ACHN (cell line): ENCODE results near the gene LSP1.

ENCODE experiments used
- DNase-seq: peaks from one replicate; pipeline ENCODE4 v3.0.0-alpha.2; 2015
- in situ Hi-C: cut with HindIII; loops from 2 replicates; pipeline ENCODE4 v1.10.0; 2017; ENCODE audit warnings: low sequenced_read_pairs, low pct_ligation_motif_present, low pct_unique_long_range_greater_than_20kb

Gene LSP1

GRCh38 chr11:1845095-1845429 lies 7.8 kb upstream of the LSP1 start:
- in situ Hi-C loops: no loop called here

GRCh38 chr11:1845561-1846452 lies 7.1 kb upstream of the LSP1 start:
- no peak for DNase-seq
- in situ Hi-C loops: no loop called here

More at GRCh38 chr11:1845095-1845429, 7.8 kb upstream of the LSP1 start:
- no peak for DNase-seq

- in situ Hi-C loops: no loop called here
- DNase-seq: no peak
Measured at GRCh38 chr11:1846453-1846932, 6.4 kb upstream of the LSP1 start.

GRCh38 chr11:1847006-1847735 lies 5.7 kb upstream of the LSP1 start:
- in situ Hi-C loops: no loop called here

GRCh38 chr11:1847926-1848639 lies 4.8 kb upstream of the LSP1 start:
- in situ Hi-C loops: no loop called here
- DNase-seq: no peak

More at GRCh38 chr11:1847006-1847735, 5.7 kb upstream of the LSP1 start:
- no peak for DNase-seq

- in situ Hi-C loops: no loop called here
- no peak for DNase-seq
Measured at GRCh38 chr11:1848640-1849430, 4.0 kb upstream of the LSP1 start.

GRCh38 chr11:1851468-1852180 lies 1.3 kb upstream of the LSP1 start:
- DNase-seq: no peak
- in situ Hi-C loops: no loop called here

GRCh38 chr11:1852271-1852876 lies 510 bp upstream of the LSP1 start:
- in situ Hi-C loops: no loop called here
- DNase-seq: no peak

GRCh38 chr11:1853376-1854131 lies 670 bp downstream of the LSP1 start:
- in situ Hi-C loops: no loop called here

GRCh38 chr11:1854132-1854948 lies 1.5 kb downstream of the LSP1 start:
- in situ Hi-C loops: no loop called here
- no peak for DNase-seq

More at GRCh38 chr11:1853376-1854131, 670 bp downstream of the LSP1 start:
- DNase-seq: no peak

- in situ Hi-C loops: no loop called here
- no peak for DNase-seq
Measured at GRCh38 chr11:1854949-1855885, 2.3 kb downstream of the LSP1 start.

GRCh38 chr11:1855886-1856265 lies 3.0 kb downstream of the LSP1 start:
- in situ Hi-C loops: no loop called here
- no peak for DNase-seq

- no peak for DNase-seq
- in situ Hi-C loops: no loop called here
Measured at GRCh38 chr11:1856306-1857005, 3.6 kb downstream of the LSP1 start.

- in situ Hi-C loops: no loop called here
- no peak for DNase-seq
Measured at GRCh38 chr11:1857064-1857463, 4.2 kb downstream of the LSP1 start.
